Testis (tissue), 2 donors: Measurements from ENCODE around the gene KLK14.

Experiments used
- CTCF ChIP-seq, 3 experiments: fragments of 450-650 bp in 2 of 3; fragments of 200-600 bp in 1 of 3; sonication (generic) in 1 of 3; IDR thresholded peaks; one replicate each; pipeline ENCODE4 v1.5.1; 2016 to 2019; ENCODE audit warnings: antibody characterized with exemption in 3 of 3, mild to moderate bottlenecking in 2 of 3, moderate library complexity in 1 of 3
- POLR2A ChIP-seq: fragments of 450-650 bp; IDR thresholded peaks from one replicate; pipeline ENCODE4 v1.6.1; 2017; ENCODE audit warnings: antibody characterized with exemption, mild to moderate bottlenecking, moderate library complexity

GRCh38 chr19:51097166-51097738, 14.6 kb upstream of the KLK14 start:
- TF ChIP-seq CTCF (IDR thresholded peaks at IDR 0.05) (peak in 2 of 3 experiments; percentile 73 to 76), POLR2A (no peak)
